ENCODE results near the gene LRRC32. TPM values are rescaled to one million over a fixed set of nuclear protein-coding genes. Genes with fewer than 3 reads are reported as not detected.

Gene LRRC32
- total RNA-seq, 1 experiment from 2014 or later: not detected

- H3K27ac ChIP-seq (ENCODE audit: low read length): no peak overlapping the region
- no peaks in the 10 kb centered on the region for H3K79me2 ChIP-seq (ENCODE audit: low read length)
- ChIA-PET CTCF (no interaction called here), POLR2A (ENCODE audit: unreplicated experiment) (no interaction called here)
- H3K36me3 ChIP-seq (ENCODE audit: low read depth, low read length): no peaks in the 10 kb centered on the region
- H3K4me2 ChIP-seq (ENCODE audit: low read length): no peak overlapping the region
- DNase-seq (no peak), ATAC-seq (no peak)
- no peak overlapping the region for H3K4me3 ChIP-seq (ENCODE audit: low read length)
- no TSS peak for BruUV-seq (replicated peaks)
- H4K20me1 ChIP-seq (ENCODE audit: low read length): no peaks in the 10 kb centered on the region
- no peaks in the 10 kb centered on the region for H3K4me1 ChIP-seq (ENCODE audit: insufficient read depth, low read length)
- H2AFZ ChIP-seq (ENCODE audit: low read length): no peak overlapping the region
- no peaks in the 10 kb centered on the region for H3K9me2 ChIP-seq (replicated peaks; ENCODE audit: low read length)
- H3K9me3 ChIP-seq (ENCODE audit: low read length): no peaks in the 10 kb centered on the region
- no peak for TF ChIP-seq CTCF (conservative IDR thresholded peaks at IDR 0.05; ENCODE audit: low read depth, low read length)
- TF ChIP-seq EZH2 (IDR thresholded peaks at IDR 0.05; ENCODE audit: low read length, unreplicated experiment): no peak
- no peak for TF ChIP-seq EZH2phosphoT487 (IDR thresholded peaks at IDR 0.05; ENCODE audit: borderline replicate concordance, low read length)
- H3K9ac ChIP-seq (ENCODE audit: low read length): no peak overlapping the region
- no peaks in the 10 kb centered on the region for H3K27me3 ChIP-seq (ENCODE audit: low read length)
- intact Hi-C loops (cut with micrococcal nuclease): no loop called here
- no peaks in the 10 kb centered on the region for H3F3A ChIP-seq (ENCODE audit: low read length, unreplicated experiment)
These were observed 8.6 kb downstream of the LRRC32 start for GRCh38 chr11:76661834-76662434.

- H3K4me2 ChIP-seq (ENCODE audit: low read length): no peak overlapping the region
- ChIA-PET POLR2A (ENCODE audit: unreplicated experiment) (no interaction called here), CTCF (no interaction called here)
- H3K9ac ChIP-seq (ENCODE audit: low read length): no peak overlapping the region
- TF ChIP-seq EZH2phosphoT487 (IDR thresholded peaks at IDR 0.05; ENCODE audit: borderline replicate concordance, low read length): no peak
- TF ChIP-seq EZH2 (IDR thresholded peaks at IDR 0.05; ENCODE audit: low read length, unreplicated experiment): no peak
- no peak for TF ChIP-seq CTCF (conservative IDR thresholded peaks at IDR 0.05; ENCODE audit: low read depth, low read length)
- no peaks in the 10 kb centered on the region for H3K79me2 ChIP-seq (ENCODE audit: low read length)
- no peaks in the 10 kb centered on the region for H3K9me3 ChIP-seq (ENCODE audit: low read length)
- H2AFZ ChIP-seq (ENCODE audit: low read length): no peak overlapping the region
- intact Hi-C loops (cut with micrococcal nuclease): no loop called here
- H4K20me1 ChIP-seq (ENCODE audit: low read length): no peaks in the 10 kb centered on the region
- DNase-seq (no peak), ATAC-seq (no peak)
- H3K27me3 ChIP-seq (ENCODE audit: low read length): no peaks in the 10 kb centered on the region
- BruUV-seq (replicated peaks): no TSS peak
- no peaks in the 10 kb centered on the region for H3F3A ChIP-seq (ENCODE audit: low read length, unreplicated experiment)
- H3K4me1 ChIP-seq (ENCODE audit: insufficient read depth, low read length): no peaks in the 10 kb centered on the region
- H3K27ac ChIP-seq (ENCODE audit: low read length): no peak overlapping the region
- no peaks in the 10 kb centered on the region for H3K36me3 ChIP-seq (ENCODE audit: low read depth, low read length)
- H3K9me2 ChIP-seq (replicated peaks; ENCODE audit: low read length): no peaks in the 10 kb centered on the region
- no peak overlapping the region for H3K4me3 ChIP-seq (ENCODE audit: low read length)
These were observed 9.2 kb downstream of the LRRC32 start for GRCh38 chr11:76661306-76661751.

- no peaks in the 10 kb centered on the region for H3K27me3 ChIP-seq (ENCODE audit: low read length)
- no peaks in the 10 kb centered on the region for H3K36me3 ChIP-seq (ENCODE audit: low read depth, low read length)
- DNase-seq: no peak
- TF ChIP-seq EZH2phosphoT487 (IDR thresholded peaks at IDR 0.05; ENCODE audit: borderline replicate concordance, low read length) (no peak), EZH2 (IDR thresholded peaks at IDR 0.05; ENCODE audit: low read length, unreplicated experiment) (no peak), CTCF (conservative IDR thresholded peaks at IDR 0.05; ENCODE audit: low read depth, low read length) (no peak)
- BruUV-seq (replicated peaks): no TSS peak
- H3K9me3 ChIP-seq (ENCODE audit: low read length): no peaks in the 10 kb centered on the region
- no peak overlapping the region for H3K4me2 ChIP-seq (ENCODE audit: low read length)
- H4K20me1 ChIP-seq (ENCODE audit: low read length): no peaks in the 10 kb centered on the region
- ATAC-seq: peak; percentile 15; the same call in 1 of the 2 replicates
- intact Hi-C loops (cut with micrococcal nuclease): no loop called here
- H2AFZ ChIP-seq (ENCODE audit: low read length): no peak overlapping the region
- no peak overlapping the region for H3K4me3 ChIP-seq (ENCODE audit: low read length)
- H3K4me1 ChIP-seq (ENCODE audit: insufficient read depth, low read length): no peaks in the 10 kb centered on the region
- H3F3A ChIP-seq (ENCODE audit: low read length, unreplicated experiment): no peaks in the 10 kb centered on the region
- no peak overlapping the region for H3K27ac ChIP-seq (ENCODE audit: low read length)
- no peak overlapping the region for H3K9ac ChIP-seq (ENCODE audit: low read length)
- H3K9me2 ChIP-seq (replicated peaks; ENCODE audit: low read length): no peaks in the 10 kb centered on the region
- POLR2A ChIA-PET (ENCODE audit: unreplicated experiment): no interaction called here
- CTCF ChIA-PET: no interaction called here
- H3K79me2 ChIP-seq (ENCODE audit: low read length): no peaks in the 10 kb centered on the region
These were observed 9.8 kb downstream of the LRRC32 start for GRCh38 chr11:76660533-76661305.

All from PC-3 (cell line).